Spleen (tissue), 7 donors: Measurements from ENCODE around the gene SEMA4A.

Experiments used
- CTCF ChIP-seq, 11 experiments: fragments of 200-600 bp in 7 of 11; fragments of 450-650 bp in 4 of 11; sonication (generic) in 4 of 11; IDR thresholded peaks in 8 of 11; conservative IDR thresholded peaks in 3 of 11; 1 replicate in 7 of 11; 2 replicates in 4 of 11; pipeline versions ENCODE4 v1.4.0 to v1.8.0; 2016 to 2021; ENCODE audit warnings: antibody characterized with exemption in 11 of 11, inconsistent platforms in 4 of 11, mild to moderate bottlenecking in 1 of 11
- POLR2A ChIP-seq, 3 donors: fragments of 450-650 bp; IDR thresholded peaks; one replicate each; pipeline ENCODE4 v1.5.1; 2017; ENCODE audit warnings: antibody characterized with exemption in 3 of 3, mild to moderate bottlenecking in 1 of 3
- POLR2AphosphoS5 ChIP-seq, 3 donors: sonication (generic); formaldehyde crosslinking; IDR thresholded peaks; one replicate each; pipeline ENCODE4 v1.5.1; 2017; ENCODE audit warnings: antibody characterized with exemption in 3 of 3
- donor health status: DM: no; HTN: no; CAD: no; lungs with moderate emphysema.
- donor health status: DM: no; HTN: no; CAD: no.
- donor health status: DM: no; HTN: no; CAD: no.

- TF ChIP-seq CTCF (IDR thresholded peaks at IDR 0.05 in 8 of 11, conservative IDR thresholded peaks at IDR 0.05 in 3 of 11) (peak in 4 of 11 experiments; percentile 9 to 42 (median 24)), POLR2A (IDR thresholded peaks at IDR 0.05) (no peak), POLR2AphosphoS5 (IDR thresholded peaks at IDR 0.05) (peak; percentile 50 to 70 (median 70))
Measured at GRCh38 chr1:156126043-156126629, 27.2 kb upstream of the SEMA4A start.
